PC-3 (cell line): ENCODE measurements around the gene CDKN1A.

Source experiments
- EZH2 ChIP-seq: fragments of 300-600 bp; sonication (generic); IDR thresholded peaks from one replicate; pipeline ENCODE4 v1.6.1; 2017; ENCODE audit warnings: antibody characterized with exemption, mild to moderate bottlenecking, low read length; ENCODE audit not compliant: unreplicated experiment
- TF ChIP-seq, protein P1 (sequence below): fragments of 300-600 bp; sonication (generic); conservative IDR thresholded peaks from 2 replicates; pipeline ENCODE4 v1.5.1; 2017; ENCODE audit warnings: antibody characterized with exemption, low read depth, mild to moderate bottlenecking, low read length

DNA sequence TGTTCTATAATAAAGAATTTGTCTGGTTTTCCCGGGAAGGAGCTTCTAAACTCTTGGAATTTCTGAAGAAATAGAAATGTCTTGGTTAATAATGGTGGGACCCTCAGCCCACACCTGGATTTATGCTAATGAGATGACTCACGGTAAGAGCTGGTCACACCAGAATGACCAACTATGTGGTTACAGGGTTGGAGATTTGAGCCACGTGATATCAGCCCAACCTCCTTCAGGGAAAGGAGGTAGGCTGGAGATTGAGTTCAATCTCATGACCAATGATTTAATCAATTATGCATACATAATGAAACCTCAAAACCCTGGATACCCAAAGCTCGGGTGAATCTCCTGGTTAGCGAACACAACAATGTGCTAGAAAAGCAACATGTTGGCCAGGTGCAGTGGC lies 22.1 kb upstream of the CDKN1A start:
- TF ChIP-seq EZH2, result no peak
- TF ChIP-seq, protein P1, sequence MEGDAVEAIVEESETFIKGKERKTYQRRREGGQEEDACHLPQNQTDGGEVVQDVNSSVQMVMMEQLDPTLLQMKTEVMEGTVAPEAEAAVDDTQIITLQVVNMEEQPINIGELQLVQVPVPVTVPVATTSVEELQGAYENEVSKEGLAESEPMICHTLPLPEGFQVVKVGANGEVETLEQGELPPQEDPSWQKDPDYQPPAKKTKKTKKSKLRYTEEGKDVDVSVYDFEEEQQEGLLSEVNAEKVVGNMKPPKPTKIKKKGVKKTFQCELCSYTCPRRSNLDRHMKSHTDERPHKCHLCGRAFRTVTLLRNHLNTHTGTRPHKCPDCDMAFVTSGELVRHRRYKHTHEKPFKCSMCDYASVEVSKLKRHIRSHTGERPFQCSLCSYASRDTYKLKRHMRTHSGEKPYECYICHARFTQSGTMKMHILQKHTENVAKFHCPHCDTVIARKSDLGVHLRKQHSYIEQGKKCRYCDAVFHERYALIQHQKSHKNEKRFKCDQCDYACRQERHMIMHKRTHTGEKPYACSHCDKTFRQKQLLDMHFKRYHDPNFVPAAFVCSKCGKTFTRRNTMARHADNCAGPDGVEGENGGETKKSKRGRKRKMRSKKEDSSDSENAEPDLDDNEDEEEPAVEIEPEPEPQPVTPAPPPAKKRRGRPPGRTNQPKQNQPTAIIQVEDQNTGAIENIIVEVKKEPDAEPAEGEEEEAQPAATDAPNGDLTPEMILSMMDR, result no peak
